IPS-NIHi7 (cell line): ENCODE measurements around the gene RNF213.
"Not testable (repeated sequence)": the region's sequence is repeated elsewhere in the genome, so short reads cannot be mapped to it uniquely, and the experiment has no call there.

Experiments used
- DNase-seq: peaks from one replicate; pipeline ENCODE4 v3.0.0; 2012; ENCODE audit warnings: mixed read lengths; ENCODE audit errors: extremely low spot score

RNF213 gene

GRCh38 chr17:80270104-80270503 is 9.5 kb downstream of the RNF213 start:
- DNase-seq: peak; percentile 69

DNA sequence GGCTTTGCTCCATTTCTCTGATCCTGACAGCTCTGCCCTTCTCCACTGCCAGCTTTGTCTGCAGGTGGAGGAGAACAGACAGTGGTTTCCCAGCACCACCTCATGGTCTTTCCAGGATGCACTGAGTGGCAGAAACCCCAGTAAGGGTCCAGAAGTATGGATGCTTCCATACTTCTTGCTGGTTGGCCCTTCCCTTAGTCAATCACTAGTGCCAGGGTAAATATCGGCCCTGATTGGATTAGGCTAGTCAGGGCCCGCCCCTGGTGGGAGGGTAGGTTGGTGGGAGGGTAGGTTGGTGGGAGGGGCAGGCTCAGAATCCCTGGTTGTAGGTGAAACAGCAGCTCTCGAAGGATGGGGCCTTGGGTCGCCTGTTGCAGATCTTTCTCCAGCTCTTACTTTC is 10.2 kb downstream of the RNF213 start:
- DNase-seq: peak; percentile 95

DNA sequence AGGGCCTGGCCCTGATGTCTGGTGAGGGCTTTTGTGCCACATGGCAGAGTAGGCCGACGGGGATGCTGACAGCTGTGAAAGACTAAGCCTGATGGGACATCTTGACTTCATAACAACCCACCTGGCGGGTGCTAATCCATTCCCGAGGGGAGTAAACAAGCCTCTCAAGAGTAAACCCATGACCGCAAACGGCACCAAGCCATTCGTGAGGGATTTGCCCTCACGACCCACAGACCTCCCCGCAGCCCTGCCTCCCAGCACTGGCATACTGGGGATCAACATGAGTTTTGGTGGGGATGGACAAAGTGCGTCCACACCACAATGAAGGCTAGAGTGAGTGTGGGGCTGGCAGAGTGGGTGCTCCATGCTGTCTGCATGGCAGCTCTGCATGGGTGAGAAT is 11.7 kb downstream of the RNF213 start:
- no peak for DNase-seq

GRCh38 chr17:80274331-80274730 is 13.7 kb downstream of the RNF213 start:
- no peak for DNase-seq

- no peak for DNase-seq
Measured at GRCh38 chr17:80274871-80275449, 14.3 kb downstream of the RNF213 start.

DNA sequence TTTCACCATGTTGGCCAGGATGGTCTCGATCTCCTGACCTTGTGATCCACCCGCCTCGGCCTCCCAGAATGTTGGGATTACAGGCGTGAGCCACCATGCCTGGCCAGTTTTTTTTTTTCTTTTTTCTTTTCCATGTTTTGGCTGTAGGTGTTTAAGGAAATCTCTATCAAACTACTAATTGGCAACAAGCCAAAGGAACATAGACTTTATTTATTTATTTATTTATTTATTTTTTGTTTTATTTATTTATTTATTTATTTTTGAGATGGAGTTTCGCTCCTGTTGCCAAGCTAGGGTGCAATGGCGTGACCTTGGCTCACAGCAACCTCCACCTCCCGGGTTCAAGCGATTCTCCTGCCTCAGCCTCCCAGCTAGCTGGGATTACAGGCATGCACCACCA is 15.2 kb downstream of the RNF213 start:
- not testable (repeated sequence) for DNase-seq

DNA sequence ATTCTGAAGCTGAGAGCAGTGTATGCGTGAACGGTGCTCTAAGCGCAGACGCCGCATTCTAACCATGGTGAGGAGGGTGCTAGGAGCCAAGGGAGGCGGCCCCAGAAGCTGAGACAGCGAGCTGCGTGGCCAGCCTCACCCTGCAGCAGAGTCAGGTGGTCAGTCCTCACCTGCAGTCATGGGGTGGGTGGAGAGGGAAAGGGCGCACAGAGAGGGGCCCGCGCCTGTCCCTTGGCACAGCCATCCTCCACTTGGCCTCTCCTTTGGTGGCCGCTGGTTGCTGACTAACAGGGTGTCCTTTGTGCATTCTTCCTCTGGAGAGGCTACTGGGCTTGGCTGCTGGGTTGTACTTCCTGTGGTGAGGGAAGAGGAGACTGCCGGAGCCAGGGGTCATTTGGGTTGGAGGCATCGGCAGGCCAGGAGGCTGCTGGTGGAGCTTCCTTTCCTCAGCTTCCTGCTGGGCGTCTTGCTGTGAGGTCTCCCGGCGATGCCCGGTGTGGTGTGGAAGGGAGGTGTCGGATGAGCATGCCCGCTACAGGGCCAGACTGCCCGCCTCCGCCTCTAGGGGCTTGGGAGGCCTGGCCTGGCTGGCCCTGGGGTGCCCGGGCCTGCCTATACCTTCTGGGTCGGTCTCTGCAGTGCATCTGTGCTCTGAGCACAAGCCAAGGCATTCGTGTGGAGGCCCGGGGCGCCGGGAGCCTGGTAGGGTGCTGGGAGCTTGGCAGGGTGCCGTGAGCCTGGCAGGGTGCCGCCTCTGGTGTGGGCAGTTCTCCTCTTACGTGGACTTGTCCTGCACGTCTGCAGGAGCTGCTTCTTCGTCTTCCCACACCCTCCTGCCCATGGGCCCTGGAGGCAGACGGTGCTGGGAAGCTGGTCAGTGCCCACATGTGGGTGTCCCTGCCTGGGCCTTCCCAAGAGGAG is 17.4 kb downstream of the RNF213 start:
- DNase-seq: no peak

GRCh38 chr17:80279895-80280294 is 19.2 kb downstream of the RNF213 start:
- DNase-seq: no peak

GRCh38 chr17:80281516-80281915 is 20.9 kb downstream of the RNF213 start:
- no peak for DNase-seq

- no peak for DNase-seq
Measured at GRCh38 chr17:80283116-80283852, 22.6 kb downstream of the RNF213 start.

DNA sequence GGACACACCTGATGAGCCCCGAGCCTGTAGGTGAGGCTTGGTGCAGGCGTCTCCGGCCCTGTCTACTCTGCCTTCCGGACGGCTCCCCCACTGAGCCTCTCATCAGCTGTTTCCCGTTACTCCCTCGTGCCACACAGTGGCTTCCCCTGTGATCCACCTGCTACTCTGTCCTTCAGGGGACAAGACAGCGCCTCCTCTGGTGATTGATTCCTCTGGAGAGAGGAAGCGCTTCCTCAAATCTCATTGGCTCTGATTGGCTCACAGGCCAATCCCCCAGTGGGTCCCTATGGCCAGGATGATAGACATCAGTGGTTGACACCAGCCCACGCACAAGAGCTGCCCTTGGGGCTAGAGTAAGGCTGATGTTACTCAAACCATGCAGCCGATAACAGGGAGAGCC is 24.0 kb downstream of the RNF213 start:
- DNase-seq: peak; percentile 70

DNA sequence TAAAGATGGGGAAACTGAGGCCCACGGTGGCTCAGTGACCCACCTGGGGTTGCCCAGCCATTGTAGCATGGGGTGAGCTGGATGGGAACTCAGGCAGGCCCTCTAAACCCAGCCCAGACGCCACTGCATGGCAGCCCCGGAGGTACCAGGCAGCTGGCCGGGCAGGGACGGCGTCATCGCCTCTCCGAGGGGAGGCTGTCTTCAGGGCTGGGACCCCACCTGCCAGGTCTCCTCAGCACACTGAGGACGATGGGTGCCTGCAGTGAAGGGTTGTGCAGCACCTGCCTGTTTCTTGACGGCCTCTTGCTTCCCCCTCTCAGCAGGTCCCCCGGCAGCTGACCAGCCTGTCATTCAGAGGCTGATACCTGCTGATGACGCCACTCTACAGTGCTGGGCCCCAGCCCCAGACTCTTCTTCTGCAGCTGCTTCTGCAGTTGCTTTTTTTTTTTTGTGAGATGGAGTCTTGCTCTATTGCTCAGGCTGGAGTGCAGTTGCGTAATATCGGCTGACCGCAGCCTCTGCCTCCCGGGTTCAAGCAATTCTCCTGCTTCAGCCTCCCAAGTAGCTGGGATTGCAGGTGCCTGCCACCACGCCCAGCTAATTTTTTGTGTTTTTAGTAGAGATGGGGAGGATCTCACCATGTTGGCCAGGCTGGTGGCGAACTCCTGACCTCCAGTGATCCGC is 24.7 kb downstream of the RNF213 start:
- DNase-seq: no peak

- DNase-seq: no peak
Measured at GRCh38 chr17:80286638-80286960, 25.9 kb downstream of the RNF213 start.

DNA sequence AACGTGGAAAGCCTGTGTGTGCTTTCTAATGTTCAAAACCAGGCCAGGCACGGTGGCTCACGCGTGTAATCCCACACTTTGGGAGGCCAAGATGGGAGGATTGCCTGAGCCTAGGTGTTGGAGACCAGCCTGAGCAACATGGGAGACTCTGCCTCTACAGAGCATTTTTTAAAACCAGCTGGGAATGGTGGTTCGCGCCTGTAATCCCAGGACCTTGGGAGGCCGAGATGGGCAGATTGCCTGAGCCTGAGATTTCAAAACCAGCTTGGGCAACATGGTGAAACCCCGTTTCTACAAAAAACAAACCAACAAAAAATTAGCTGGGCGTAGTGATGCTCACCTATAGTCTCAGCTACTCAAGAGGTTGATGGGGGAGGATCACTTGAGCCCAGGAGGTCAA is 26.4 kb downstream of the RNF213 start:
- no peak for DNase-seq

- DNase-seq: no peak
Measured at GRCh38 chr17:80287806-80288567, 27.3 kb downstream of the RNF213 start.

DNA sequence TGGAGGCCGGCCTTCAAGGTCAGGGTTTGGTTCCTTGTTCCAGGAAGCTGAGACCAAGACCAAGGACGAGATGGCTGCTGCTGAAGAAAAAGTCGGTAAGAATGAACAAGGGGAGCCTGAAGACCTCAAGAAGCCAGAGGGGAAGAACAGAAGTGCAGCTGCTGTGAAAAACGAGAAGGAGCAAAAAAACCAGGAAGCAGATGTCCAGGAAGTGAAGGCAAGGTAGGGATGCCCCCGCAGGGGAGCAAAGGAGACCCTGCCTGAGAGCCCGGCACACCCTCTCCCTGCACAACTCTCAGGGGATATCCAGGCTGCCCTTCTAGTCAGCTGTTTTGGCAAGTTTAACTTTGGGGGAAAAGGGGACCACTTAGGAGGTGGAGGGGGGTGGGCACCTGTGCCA is 29.0 kb downstream of the RNF213 start:
- no peak for DNase-seq

- no peak for DNase-seq
Measured at GRCh38 chr17:80290156-80290555, 29.5 kb downstream of the RNF213 start.

GRCh38 chr17:80291260-80291659 is 30.6 kb downstream of the RNF213 start:
- DNase-seq: no peak

DNA sequence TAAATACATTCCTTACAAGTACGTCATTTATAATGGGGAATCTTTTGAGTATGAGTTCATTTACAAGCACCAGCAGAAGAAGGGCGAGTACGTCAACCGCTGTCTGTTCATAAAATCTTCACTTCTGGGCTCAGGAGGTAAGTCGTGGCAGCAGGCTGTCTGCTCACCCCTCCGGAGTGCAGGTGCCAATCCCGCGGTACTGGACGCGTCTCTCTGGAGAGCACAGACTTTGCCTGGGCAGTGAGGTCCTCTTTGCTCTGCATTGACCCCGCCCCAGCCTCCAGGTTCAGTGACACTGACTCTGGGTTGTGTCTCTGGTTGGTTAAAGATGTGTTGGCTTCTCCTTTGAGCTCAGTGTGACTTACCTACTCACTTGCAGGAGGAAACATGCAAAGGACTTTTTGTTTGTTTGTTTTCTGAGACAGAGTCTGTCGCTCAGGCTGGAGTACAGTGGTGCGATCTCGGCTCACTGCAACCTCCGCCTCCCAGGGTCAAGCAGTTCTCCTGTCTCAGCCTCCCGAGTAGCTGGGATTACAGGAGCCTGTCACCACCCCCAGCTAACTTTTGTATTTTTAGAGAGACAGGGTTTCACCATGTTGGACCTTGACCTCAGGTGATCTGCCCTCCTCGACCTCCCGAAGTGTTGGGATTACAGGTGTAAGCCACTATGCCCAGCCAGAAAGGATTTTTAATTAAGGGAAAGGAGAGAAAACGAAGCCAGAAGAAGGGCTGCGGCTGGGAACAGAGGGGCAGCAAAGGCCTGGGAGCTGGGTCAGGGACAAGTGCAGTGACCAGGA is 31.2 kb downstream of the RNF213 start:
- no peak for DNase-seq

DNA sequence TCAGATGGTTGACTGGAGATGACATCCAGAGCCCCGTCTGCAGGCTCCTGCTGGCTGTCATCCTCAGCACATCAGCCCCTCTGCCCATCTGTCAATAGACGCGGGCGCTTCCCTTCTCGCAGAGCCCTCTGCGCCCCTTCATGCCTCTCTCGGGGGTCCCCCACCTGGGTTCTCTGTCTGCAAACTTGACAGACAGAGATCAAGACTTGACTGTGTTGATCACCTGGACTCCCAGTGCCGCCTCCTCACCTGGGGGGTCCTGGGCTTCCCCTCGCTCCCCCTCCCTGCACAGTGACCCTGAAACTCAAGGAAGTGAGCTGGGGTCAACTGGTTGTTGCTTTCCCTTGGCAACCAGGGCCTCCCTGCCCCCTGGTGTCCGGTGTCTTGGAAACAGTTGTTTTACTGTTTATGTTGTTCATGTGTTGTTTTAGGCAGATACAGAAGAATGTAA is 31.9 kb downstream of the RNF213 start:
- no peak for DNase-seq

DNA sequence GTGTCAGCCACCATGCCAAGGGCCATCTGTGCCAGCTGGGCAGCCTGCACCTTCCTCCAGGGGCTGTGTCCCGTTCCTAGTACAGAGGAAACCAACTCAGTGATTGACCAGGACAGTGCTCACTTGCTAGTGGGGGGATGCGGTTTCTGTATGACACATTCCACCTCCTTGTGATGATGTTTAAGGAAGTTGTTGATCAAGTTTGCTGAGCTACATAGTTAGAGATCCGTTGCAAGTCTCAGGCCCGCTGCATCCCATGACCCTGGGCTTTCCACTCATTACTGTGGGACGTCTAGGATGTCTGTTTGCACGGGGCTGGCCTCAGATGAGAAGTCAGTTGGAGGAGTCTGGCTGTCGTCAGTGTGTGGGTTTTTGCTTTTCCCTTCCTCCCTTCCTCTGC is 33.6 kb downstream of the RNF213 start:
- no peak for DNase-seq
